ENCODE data around the gene CLSTN2.

Gene CLSTN2

GRCh38 chr3:139897759-139898158, 37.2 kb upstream of the CLSTN2 start:
- H3K27ac ChIP-seq = no peak overlapping the region
- no peak for DNase-seq (ENCODE audit: low spot score)
- TF ChIP-seq CTCF (IDR thresholded peaks at IDR 0.05) = no peak
- no peak overlapping the region for H3K4me3 ChIP-seq

GRCh38 chr3:139906418-139906817, 28.6 kb upstream of the CLSTN2 start:
- Histone ChIP-seq H3K4me3 (no peak overlapping the region), H3K27ac (no peak overlapping the region)
- no peak for DNase-seq (ENCODE audit: low spot score)
- TF ChIP-seq CTCF (IDR thresholded peaks at IDR 0.05) = no peak

- DNase-seq (ENCODE audit: low spot score) = no peak
- Histone ChIP-seq H3K4me3 (no peak overlapping the region), H3K27ac (no peak overlapping the region)
- TF ChIP-seq CTCF (IDR thresholded peaks at IDR 0.05) = no peak
These were observed 25.2 kb upstream of the CLSTN2 start for GRCh38 chr3:139909811-139910210.

GRCh38 chr3:139916271-139916670, 18.7 kb upstream of the CLSTN2 start:
- H3K27ac ChIP-seq = no peak overlapping the region
- no peak for TF ChIP-seq CTCF (IDR thresholded peaks at IDR 0.05)
- no peak overlapping the region for H3K4me3 ChIP-seq
- DNase-seq (ENCODE audit: low spot score) = no peak

GRCh38 chr3:139917226-139917785, 17.7 kb upstream of the CLSTN2 start:
- Histone ChIP-seq H3K4me3 (no peak overlapping the region), H3K27ac (no peak overlapping the region)
- no peak for TF ChIP-seq CTCF (IDR thresholded peaks at IDR 0.05)
- DNase-seq (ENCODE audit: low spot score) = no peak

- Histone ChIP-seq H3K4me3 (no peak overlapping the region), H3K27ac (no peak overlapping the region)
- no peak for DNase-seq (ENCODE audit: low spot score)
- TF ChIP-seq CTCF (IDR thresholded peaks at IDR 0.05) = no peak
These were observed 6.1 kb upstream of the CLSTN2 start for GRCh38 chr3:139928708-139929505.

GRCh38 chr3:139930211-139930610, 4.8 kb upstream of the CLSTN2 start:
- no peak for TF ChIP-seq CTCF (IDR thresholded peaks at IDR 0.05)
- no peak for DNase-seq (ENCODE audit: low spot score)
- Histone ChIP-seq H3K27ac (no peak overlapping the region), H3K4me3 (no peak overlapping the region)

All from coronary artery (tissue), 2 donors.